ENCODE results near the gene RAI14.

The RAI14 gene

DNA sequence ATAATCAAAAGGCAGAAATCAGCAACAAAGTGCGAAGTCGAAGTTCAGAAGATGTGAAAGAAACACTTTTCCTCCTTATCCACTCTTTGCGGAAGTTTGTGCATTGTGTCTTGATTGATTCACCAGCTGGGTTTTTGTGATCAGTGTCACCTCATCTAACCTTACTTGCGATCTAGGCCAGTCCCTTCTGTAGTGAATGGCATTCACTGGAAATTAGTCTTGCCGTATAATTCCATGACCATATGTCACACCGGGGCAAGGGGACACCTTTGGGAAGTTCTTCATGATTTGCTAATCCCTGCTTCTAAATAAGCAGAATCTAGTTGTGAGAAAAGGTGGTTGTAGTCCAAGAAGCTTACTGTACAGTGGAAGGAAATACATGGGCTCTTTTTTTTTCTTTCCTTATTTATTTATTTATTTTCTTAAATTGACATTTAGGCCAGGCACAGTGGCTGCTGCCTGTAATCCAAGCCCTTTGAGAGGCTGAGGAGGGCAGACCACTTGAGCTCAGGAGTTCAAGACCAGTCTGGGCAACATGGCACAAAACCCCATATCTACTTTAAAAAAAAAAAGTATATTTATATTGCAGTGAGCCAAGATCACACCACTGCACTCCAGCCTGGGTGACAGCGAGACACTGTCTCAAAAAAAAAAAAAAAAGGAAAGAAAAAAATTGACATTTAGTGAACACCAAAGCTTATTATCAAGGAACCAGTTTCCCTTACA lies 7.8 kb downstream of the RAI14 start:
- no peak overlapping the region for H3K4me3 ChIP-seq (ENCODE audit: low read depth in 1 of 2, low read length in 2 of 2)
- no peaks in the 10 kb centered on the region for H3K36me3 ChIP-seq (ENCODE audit: insufficient read depth, low read length)
- H3K9ac ChIP-seq (ENCODE audit: low read length), result no peak overlapping the region
- no peaks in the 10 kb centered on the region for H3K27me3 ChIP-seq (ENCODE audit: control insufficient read depth in 1 of 2, insufficient read depth in 2 of 2, low read length in 2 of 2)
- H3K27ac ChIP-seq (ENCODE audit: low read depth, low read length), result no peak overlapping the region
- no peaks in the 10 kb centered on the region for H3K4me1 ChIP-seq (ENCODE audit: insufficient read depth, low read length)
- no peaks in the 10 kb centered on the region for H3K9me3 ChIP-seq (ENCODE audit: low read length)

DNA sequence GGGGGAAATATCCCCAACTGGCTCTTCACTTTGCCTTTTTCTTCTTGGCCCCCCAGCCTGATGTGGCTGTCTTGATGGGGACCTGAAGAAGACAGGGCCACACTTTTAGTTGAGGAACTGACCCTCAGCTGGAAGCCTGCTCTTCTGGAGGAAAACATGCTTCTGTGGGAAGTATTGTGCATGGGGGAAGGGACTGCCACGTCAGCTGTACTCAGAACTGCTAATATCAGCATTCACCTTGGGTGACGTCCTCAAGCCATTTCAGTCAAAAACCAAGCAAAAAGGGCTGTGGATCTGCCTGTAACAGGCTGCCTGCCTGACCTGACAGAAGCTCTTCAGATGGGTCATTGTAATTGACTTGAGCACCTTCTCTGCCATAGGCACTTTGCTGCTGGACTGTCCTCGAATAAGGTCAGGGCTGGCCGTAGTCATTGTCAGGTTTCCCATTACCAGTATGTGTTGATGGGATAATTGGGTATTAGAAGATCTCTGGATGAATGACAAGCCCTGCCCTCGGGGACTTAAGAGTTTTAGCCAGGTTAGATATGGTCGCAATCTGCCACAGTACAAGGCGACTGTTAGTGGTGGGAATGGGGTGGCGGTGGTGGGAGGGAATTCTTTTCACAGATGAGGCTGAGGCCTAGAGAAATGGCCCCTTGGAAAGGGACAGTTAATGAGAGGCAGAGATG lies 10.4 kb downstream of the RAI14 start:
- H3K4me1 ChIP-seq (ENCODE audit: insufficient read depth, low read length), result peaks cover 10% of the 10 kb centered on the region
- H3K9me3 ChIP-seq (ENCODE audit: low read length), result no peaks in the 10 kb centered on the region
- no peaks in the 10 kb centered on the region for H3K27me3 ChIP-seq (ENCODE audit: control insufficient read depth in 1 of 2, insufficient read depth in 2 of 2, low read length in 2 of 2)
- no peak overlapping the region for H3K27ac ChIP-seq (ENCODE audit: low read depth, low read length)
- H3K36me3 ChIP-seq (ENCODE audit: insufficient read depth, low read length), result no peaks in the 10 kb centered on the region
- no peak overlapping the region for H3K4me3 ChIP-seq (ENCODE audit: low read depth in 1 of 2, low read length in 2 of 2)
- H3K9ac ChIP-seq (ENCODE audit: low read length), result no peak overlapping the region

DNA sequence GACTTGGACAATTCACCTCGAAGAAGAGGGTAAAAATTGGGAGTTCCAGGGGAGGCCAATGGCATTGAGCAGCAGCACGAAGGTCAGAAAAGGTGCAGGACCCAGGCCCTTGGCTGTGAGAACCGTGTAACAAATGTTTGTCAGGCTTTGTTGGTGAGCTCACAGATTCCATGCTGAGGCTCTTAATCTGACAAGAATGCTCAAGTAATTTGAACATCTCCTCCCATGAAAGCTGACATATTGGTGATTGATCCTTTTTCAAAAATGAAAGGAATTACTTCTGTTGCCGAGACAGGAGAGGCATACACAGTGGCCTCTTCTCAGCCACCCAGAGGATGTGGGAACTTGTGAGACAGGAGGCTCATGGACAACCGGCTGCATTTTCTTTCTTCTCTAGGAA lies 11.6 kb downstream of the RAI14 start:
- Histone ChIP-seq H3K4me3 (ENCODE audit: low read depth in 1 of 2, low read length in 2 of 2) (no peak overlapping the region), H3K9ac (ENCODE audit: low read length) (no peak overlapping the region), H3K9me3 (ENCODE audit: low read length) (no peaks in the 10 kb centered on the region), H3K36me3 (ENCODE audit: insufficient read depth, low read length) (no peaks in the 10 kb centered on the region), H3K27me3 (ENCODE audit: control insufficient read depth in 1 of 2, insufficient read depth in 2 of 2, low read length in 2 of 2) (no peaks in the 10 kb centered on the region), H3K4me1 (ENCODE audit: insufficient read depth, low read length) (peaks cover 10% of the 10 kb centered on the region), H3K27ac (ENCODE audit: low read depth, low read length) (no peak overlapping the region)

DNA sequence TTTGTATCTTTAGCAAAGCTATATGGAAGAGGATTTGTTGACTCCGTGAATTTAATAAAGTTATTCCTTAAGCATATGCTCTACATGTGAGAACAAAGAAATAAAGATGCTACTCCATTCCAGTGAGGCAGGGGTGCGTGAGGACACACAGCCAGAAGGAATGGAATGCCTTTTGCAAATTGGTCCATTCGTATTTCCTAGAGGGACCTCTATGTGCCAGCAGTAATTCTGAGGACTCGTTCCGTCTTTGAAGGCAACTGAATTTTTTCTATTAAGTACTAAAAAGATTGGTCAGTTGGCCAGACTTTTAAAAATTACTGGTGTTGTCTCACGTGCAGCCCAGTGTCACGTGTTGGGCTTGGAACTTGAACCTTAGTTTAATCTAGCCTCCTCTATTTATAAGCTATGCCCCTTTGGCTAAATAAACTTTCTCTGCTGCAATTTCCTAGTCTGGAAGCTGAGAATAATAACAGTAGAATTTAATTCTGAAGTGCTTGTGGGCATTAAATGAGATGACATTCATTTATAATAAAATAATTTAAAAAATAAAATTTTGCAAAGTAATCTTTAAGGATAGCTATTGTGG lies 13.9 kb downstream of the RAI14 start:
- no peaks in the 10 kb centered on the region for H3K36me3 ChIP-seq (ENCODE audit: insufficient read depth, low read length)
- no peak overlapping the region for H3K9ac ChIP-seq (ENCODE audit: low read length)
- H3K9me3 ChIP-seq (ENCODE audit: low read length), result no peaks in the 10 kb centered on the region
- H3K27ac ChIP-seq (ENCODE audit: low read depth, low read length), result no peak overlapping the region
- H3K27me3 ChIP-seq (ENCODE audit: control insufficient read depth in 1 of 2, insufficient read depth in 2 of 2, low read length in 2 of 2), result no peaks in the 10 kb centered on the region
- H3K4me1 ChIP-seq (ENCODE audit: insufficient read depth, low read length), result peaks cover 22% of the 10 kb centered on the region
- H3K4me3 ChIP-seq (ENCODE audit: low read depth in 1 of 2, low read length in 2 of 2), result no peak overlapping the region

DNA sequence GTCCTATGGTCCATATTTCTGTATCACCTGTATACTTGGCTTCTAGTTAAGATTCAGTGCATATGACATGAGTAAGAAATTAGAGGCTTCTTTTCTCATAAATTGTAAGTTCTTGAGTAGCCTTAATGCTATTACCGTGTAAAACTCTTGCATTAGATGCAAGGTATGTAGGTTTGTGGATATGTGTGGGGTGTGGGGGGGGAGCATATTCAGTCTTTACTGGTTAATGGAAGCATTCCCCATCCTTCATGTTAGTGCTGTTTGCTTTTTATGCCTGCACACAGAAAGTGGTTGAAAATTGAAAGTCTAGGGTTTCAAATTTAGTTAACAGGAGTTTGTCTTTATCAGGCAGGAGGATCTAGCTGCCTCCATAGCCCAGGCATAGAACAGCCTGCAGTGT lies 16.1 kb downstream of the RAI14 start:
- H3K36me3 ChIP-seq (ENCODE audit: insufficient read depth, low read length), result no peaks in the 10 kb centered on the region
- no peak overlapping the region for H3K4me3 ChIP-seq (ENCODE audit: low read depth in 1 of 2, low read length in 2 of 2)
- no peak overlapping the region for H3K27ac ChIP-seq (ENCODE audit: low read depth, low read length)
- no peaks in the 10 kb centered on the region for H3K27me3 ChIP-seq (ENCODE audit: control insufficient read depth in 1 of 2, insufficient read depth in 2 of 2, low read length in 2 of 2)
- no peaks in the 10 kb centered on the region for H3K9me3 ChIP-seq (ENCODE audit: low read length)
- peaks cover 22% of the 10 kb centered on the region for H3K4me1 ChIP-seq (ENCODE audit: insufficient read depth, low read length)
- no peak overlapping the region for H3K9ac ChIP-seq (ENCODE audit: low read length)

DNA sequence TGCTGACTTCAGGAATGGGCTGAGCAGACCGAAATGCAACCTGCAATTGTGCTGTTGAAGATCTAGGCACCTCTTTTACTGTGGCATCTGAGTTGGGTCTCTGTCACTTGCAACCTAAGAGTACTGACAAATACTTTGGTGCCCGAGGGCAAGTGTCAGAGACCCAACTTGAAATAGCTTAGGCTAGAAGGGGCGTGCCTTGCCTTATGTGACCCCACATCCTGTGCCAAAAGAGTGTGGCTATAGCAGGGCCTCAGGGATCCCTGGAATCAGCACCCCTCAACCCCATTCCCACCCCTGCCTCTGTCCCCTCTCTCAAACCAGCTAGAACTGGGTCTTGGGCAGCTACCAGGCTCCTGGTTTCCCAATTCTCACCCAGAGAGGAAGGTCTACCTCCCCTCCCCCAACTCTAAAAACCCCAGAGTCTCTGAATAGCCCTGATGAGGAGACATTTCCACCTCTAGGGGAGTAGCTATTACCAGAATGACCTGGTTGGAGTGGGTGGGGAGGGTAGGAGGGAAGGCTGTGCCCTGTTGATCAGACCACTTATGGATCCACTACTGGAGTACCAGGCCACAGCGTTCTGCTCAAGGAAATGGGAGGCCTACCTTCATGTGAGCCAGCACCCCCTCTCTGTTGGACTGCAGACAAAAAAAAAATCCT lies 17.5 kb downstream of the RAI14 start:
- Histone ChIP-seq H3K36me3 (ENCODE audit: insufficient read depth, low read length) (no peaks in the 10 kb centered on the region), H3K9ac (ENCODE audit: low read length) (no peak overlapping the region), H3K27me3 (ENCODE audit: control insufficient read depth in 1 of 2, insufficient read depth in 2 of 2, low read length in 2 of 2) (no peaks in the 10 kb centered on the region), H3K4me1 (ENCODE audit: insufficient read depth, low read length) (peaks cover 22% of the 10 kb centered on the region), H3K27ac (ENCODE audit: low read depth, low read length) (no peak overlapping the region), H3K4me3 (ENCODE audit: low read depth in 1 of 2, low read length in 2 of 2) (no peak overlapping the region), H3K9me3 (ENCODE audit: low read length) (no peaks in the 10 kb centered on the region)

DNA sequence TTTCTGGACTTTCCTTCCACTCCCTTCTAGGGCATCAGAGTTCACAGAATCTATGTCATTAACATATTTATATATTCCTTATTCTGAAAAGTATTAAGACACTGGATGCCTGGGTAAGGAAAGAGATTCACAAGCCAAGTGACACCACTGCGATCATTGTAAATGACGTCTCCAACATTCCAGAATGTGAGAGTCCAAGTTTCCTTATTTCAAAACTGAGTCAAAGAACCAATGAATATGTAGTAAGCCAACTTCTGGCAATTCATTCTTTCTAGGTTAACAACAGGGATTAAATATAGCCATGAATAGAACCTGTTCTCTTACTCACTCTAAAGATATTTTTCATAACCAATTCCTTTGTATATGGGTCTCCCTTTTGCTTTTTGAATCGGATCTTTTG lies 18.1 kb downstream of the RAI14 start:
- H3K9ac ChIP-seq (ENCODE audit: low read length), result no peak overlapping the region
- no peaks in the 10 kb centered on the region for H3K36me3 ChIP-seq (ENCODE audit: insufficient read depth, low read length)
- no peaks in the 10 kb centered on the region for H3K9me3 ChIP-seq (ENCODE audit: low read length)
- H3K4me3 ChIP-seq (ENCODE audit: low read depth in 1 of 2, low read length in 2 of 2), result no peak overlapping the region
- peaks cover 22% of the 10 kb centered on the region for H3K4me1 ChIP-seq (ENCODE audit: insufficient read depth, low read length)
- H3K27me3 ChIP-seq (ENCODE audit: control insufficient read depth in 1 of 2, insufficient read depth in 2 of 2, low read length in 2 of 2), result no peaks in the 10 kb centered on the region
- no peak overlapping the region for H3K27ac ChIP-seq (ENCODE audit: low read depth, low read length)

DNA sequence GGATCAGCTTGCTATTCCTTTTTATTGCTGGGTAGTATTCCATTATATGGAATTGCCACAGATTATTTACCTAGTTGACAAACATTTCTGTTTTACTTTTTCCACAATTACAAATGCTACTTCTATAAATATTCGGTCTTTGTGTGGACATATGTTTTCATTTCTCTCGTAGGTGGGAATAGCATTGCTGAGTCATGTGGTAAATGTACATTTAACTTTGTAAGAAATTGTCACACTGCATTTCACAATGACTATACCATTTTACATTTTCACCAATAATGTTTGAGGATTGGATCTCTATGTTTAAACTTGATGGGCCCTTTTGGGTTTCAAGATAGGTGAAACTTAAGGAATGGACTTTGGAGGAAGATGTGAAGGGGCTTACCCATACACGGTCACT lies 19.7 kb downstream of the RAI14 start:
- no peak overlapping the region for H3K27ac ChIP-seq (ENCODE audit: low read depth, low read length)
- H3K36me3 ChIP-seq (ENCODE audit: insufficient read depth, low read length), result no peaks in the 10 kb centered on the region
- H3K4me1 ChIP-seq (ENCODE audit: insufficient read depth, low read length), result peaks cover 12% of the 10 kb centered on the region
- no peaks in the 10 kb centered on the region for H3K27me3 ChIP-seq (ENCODE audit: control insufficient read depth in 1 of 2, insufficient read depth in 2 of 2, low read length in 2 of 2)
- no peak overlapping the region for H3K9ac ChIP-seq (ENCODE audit: low read length)
- H3K9me3 ChIP-seq (ENCODE audit: low read length), result no peaks in the 10 kb centered on the region
- no peak overlapping the region for H3K4me3 ChIP-seq (ENCODE audit: low read depth in 1 of 2, low read length in 2 of 2)

DNA sequence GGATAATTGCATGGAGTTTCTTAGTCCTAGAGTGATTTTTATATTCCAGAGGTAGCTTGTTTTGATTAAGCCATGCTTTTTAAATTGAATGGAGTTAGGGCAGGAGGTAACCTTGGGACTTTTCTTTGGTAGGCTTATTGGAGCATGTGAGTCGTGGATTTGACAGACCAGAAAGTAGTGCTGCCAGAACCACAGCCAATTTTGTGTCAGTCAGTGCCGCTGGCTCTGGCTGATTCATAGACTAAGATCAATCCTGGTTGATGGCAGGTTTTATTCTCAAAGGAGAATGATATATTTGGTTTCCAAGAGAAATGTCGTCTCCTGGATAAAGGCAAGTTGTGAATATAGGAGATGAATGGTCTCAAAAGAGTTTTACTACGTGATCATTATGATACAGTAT lies 20.3 kb downstream of the RAI14 start:
- Histone ChIP-seq H3K9me3 (ENCODE audit: low read length) (no peaks in the 10 kb centered on the region), H3K36me3 (ENCODE audit: insufficient read depth, low read length) (no peaks in the 10 kb centered on the region), H3K27me3 (ENCODE audit: control insufficient read depth in 1 of 2, insufficient read depth in 2 of 2, low read length in 2 of 2) (no peaks in the 10 kb centered on the region), H3K9ac (ENCODE audit: low read length) (no peak overlapping the region), H3K4me1 (ENCODE audit: insufficient read depth, low read length) (peaks cover 12% of the 10 kb centered on the region), H3K4me3 (ENCODE audit: low read depth in 1 of 2, low read length in 2 of 2) (no peak overlapping the region), H3K27ac (ENCODE audit: low read depth, low read length) (no peak overlapping the region)

DNA sequence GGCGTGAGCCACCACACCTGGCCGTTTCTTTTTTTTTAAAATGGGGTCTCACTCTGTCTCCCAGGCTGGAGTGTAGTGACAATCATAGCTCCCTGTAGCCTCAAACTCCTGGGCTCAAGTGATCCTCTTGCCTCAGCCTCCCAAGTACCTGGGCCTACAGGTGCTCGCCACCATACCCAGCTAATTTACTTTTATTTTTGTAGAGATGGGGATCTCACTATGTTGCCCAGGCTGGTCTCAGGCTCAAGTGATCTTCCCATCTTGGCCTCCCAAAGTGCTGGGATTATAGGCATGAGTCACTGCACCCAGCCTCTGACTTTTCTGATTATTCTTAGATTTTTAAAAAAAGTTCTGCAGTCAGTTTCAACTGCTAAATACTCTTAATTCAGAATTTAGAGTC lies 21.3 kb downstream of the RAI14 start:
- Histone ChIP-seq H3K9me3 (ENCODE audit: low read length) (no peaks in the 10 kb centered on the region), H3K4me3 (ENCODE audit: low read depth in 1 of 2, low read length in 2 of 2) (no peak overlapping the region), H3K4me1 (ENCODE audit: insufficient read depth, low read length) (peaks cover 12% of the 10 kb centered on the region), H3K9ac (ENCODE audit: low read length) (no peak overlapping the region), H3K27ac (ENCODE audit: low read depth, low read length) (no peak overlapping the region), H3K36me3 (ENCODE audit: insufficient read depth, low read length) (no peaks in the 10 kb centered on the region), H3K27me3 (ENCODE audit: control insufficient read depth in 1 of 2, insufficient read depth in 2 of 2, low read length in 2 of 2) (no peaks in the 10 kb centered on the region)

DNA sequence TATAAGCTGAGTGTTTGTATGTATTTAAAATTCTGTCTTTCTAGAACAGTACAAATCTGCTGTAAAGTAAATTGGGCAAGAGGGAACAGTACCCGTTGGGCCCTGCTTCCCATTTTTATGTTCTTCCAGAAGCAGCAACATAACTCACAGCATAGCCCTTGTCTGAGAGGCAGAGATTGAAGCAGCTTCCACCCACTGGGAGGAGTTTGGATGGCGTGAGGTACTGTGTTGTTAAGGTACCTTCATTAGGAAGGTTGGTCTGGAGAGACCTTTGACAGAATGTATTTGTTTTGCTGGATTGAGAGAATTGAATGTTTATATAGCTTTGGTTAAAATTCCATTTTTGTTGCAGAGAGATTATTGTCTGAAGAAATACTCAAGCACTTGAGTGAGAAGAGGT lies 24.8 kb downstream of the RAI14 start:
- Histone ChIP-seq H3K9me3 (ENCODE audit: low read length) (no peaks in the 10 kb centered on the region), H3K36me3 (ENCODE audit: insufficient read depth, low read length) (no peaks in the 10 kb centered on the region), H3K4me1 (ENCODE audit: insufficient read depth, low read length) (peaks cover 13% of the 10 kb centered on the region), H3K27ac (ENCODE audit: low read depth, low read length) (no peak overlapping the region), H3K4me3 (ENCODE audit: low read depth in 1 of 2, low read length in 2 of 2) (no peak overlapping the region), H3K27me3 (ENCODE audit: control insufficient read depth in 1 of 2, insufficient read depth in 2 of 2, low read length in 2 of 2) (no peaks in the 10 kb centered on the region), H3K9ac (ENCODE audit: low read length) (no peak overlapping the region)

All from muscle layer of colon (tissue), 2 donors.